ENCODE data around the gene C2orf80.
"Not testable (repeated sequence)": the region's sequence is repeated elsewhere in the genome, so short reads cannot be mapped to it uniquely, and the experiment has no call there.

The C2orf80 gene

DNA sequence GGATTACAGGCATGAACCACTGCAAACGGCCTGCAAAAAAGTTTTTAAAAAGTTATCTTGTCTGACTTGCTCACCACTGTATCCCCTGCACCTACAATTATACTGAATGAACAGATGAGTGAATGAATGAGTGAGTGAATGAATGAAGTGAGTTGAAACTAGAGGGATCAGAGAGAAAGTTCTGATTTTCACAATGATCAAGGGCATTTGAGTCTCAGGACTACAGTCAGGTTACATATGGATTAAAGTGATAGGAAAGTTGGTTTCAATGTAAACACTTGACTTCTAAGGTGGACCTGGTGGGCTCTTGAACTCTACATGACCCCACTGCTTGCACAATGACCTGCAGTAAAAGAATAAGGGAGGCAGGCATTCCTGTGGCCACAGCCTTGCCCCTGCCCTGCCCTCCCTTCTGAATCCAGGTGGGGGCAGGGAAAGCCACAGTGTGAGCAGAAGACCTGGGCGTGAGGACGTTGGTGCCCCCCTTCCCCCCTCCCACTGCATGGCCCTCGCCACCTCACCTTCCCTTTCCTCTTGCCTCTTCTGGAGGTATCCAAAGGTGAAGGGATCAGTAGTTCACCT lies 10.7 kb downstream of the C2orf80 start:
- DNase-seq (ENCODE audit: low read depth, low spot score): no peak

DNA sequence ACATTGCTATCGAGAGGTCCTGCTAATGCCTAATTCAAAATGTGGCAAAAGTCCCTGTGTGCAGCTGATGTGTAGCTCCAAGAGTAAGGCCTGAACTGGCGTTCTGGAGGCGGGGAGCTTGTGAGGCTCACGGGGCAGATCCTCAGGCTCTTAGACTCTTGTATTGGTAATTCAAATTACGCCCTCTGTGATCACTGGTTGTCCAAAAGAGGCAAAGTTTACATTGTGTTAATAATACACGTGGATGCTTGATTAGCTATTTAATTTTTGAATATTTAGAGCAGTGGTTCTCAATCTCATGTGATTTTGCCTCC lies 14.0 kb downstream of the C2orf80 start:
- DNase-seq (ENCODE audit: low read depth, low spot score): no peak

DNA sequence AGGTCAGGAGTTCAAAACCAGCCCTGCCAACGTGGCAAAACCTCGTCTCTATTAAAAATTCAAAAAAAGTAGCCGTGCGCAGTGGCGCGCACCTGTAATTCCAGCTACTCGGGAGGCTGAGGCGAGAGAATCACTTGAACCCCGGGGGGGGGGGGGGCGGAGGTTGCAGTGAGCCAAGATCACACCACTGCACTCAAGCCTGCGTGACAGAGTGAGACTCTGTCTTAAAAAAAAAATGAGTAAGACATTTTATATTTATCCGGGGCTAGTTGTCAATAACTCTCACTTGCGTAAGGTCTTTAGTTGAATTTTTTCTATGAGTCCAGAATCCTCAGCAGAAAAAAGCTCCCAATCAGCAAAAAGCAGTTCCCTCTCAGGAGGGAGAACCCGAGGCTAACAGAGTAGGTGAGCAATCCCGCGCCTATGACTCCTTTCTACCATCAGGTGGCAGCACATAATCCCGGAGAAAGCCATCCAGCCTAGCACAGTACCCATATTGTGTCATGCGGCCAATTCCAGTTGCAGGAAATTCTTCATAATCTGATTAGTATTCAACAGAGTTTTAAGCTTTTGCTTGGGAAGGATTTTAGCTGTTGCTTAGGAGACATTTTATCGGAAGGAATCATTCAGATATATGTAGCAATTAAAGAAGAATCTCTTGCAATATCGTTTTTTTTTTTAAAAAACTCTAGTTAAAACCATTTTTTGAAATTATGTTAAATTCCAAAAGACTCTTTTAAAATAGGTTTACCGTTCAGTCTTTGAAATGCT lies 14.6 kb downstream of the C2orf80 start:
- peak; percentile 14 for DNase-seq (ENCODE audit: low read depth, low spot score)

DNA sequence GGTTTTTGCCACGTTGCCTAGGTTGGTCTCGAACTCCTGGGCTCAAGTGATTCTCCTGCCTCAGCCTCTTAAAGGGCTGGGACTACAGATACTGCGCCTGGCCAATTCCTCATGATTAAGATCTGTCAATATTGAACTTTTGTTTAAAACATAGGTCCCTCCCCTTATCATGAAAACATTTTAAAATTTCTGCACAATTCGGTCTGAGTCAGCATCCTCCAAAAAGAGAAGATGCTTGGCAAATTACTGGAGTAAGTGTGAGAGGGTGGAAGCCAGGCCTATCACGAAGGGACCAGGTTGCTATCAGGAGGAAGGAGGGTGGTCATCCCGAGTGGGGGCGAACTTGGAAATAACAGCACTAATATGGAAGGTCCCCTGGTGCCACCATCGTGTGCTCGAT lies 15.7 kb downstream of the C2orf80 start:
- DNase-seq (ENCODE audit: low read depth, low spot score): no peak

DNA sequence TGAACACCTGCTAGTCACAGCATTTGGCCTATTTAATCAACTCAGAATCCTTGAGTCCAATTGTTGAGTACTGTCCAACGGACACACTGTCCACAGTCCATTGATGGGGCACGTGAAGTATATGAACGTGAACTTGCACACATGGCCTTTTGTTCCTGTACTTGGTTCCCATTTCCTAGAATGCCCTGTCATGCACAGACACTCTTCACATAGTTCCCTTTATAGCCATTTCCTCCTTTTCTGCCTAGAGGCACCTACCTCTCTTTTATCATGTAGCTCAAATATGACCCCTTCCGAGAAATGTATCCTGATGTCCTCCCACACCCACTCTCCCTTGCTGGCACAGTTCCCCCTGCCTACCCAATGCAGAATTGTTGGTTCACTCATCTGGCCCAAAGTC lies 17.7 kb downstream of the C2orf80 start:
- no peak for DNase-seq (ENCODE audit: low read depth, low spot score)

DNA sequence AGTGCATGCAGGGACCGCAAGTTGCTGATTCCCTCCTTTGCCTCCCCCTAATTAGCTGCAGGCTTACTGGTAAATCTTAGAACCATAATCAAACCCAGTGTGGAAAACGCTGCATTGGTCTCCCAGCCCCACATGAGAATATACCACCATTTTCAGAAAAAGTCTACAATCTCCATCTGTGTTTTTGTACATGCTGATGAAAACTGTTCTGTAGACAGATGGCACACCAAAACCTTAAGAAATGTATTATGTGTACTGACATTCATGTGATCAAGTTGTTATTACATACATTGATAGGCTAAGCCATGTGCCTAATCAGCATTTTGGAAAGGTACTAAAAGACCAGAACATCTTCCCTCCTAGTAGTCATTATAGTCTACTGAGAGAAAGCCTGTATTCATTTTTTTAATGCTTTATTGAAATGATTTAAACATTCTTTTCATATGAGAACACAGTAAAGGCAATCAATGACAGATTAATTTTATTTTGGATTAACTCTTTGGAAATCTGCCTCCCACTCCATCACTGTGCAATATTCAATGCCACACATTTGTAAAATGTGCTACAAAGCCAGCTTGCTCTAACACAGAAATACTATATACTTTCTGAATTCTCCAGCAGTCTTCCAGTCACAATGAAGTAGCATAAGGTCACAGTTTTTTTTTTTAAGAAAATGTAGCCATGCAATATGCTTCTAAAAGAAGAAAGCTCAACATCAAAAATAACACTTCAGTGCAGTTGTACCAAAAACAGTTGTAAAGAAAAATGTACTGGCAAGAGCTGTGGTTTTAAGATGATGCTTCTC lies 24.7 kb downstream of the C2orf80 start:
- DNase-seq (ENCODE audit: low read depth, low spot score): no peak

DNA sequence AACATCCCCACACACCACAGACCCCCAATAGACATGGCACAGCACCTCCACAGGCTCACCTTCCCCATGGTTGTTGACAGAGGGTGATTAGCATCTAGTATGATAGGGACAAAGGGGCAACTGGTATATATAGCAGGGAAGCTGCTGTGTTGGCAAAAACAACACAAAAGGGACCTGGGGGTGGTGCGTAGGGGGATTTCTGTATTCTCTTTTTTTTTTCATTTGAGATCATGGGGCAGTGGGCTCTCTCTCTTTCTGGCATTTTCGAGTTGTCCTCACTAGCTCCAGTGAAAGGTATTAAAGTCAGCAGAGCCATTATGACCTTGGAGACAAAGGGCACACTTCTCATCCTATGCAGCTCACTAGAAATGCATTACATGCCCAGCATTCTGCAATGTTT lies 26.3 kb downstream of the C2orf80 start, which contains the start of gene CRYGA:
Gene CRYGA (minus strand): TSS at position 101 of the 400 bp plus-strand sequence. CDS start 33 bp downstream, at position 68.
- no peak for DNase-seq (ENCODE audit: low read depth, low spot score)

DNA sequence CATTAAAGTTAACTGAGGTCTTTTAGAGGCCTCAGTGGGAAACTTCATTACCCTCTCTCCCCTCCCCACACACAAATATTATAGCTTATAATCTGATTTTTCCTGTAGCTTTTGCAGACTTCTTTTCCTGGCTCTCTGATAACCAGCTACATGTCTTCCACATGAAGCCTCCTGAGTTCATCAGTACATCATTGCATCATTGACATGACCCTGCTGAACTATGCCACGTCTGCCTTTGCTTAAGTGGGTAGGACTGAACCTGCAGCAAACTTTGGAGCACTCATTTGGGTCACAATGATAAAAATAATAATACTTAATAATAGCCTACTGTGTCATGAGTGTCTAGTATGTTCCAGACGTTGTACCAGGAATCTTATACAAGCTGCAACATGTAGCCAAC lies 33.4 kb downstream of the C2orf80 start:
- DNase-seq (ENCODE audit: low read depth, low spot score): no peak

DNA sequence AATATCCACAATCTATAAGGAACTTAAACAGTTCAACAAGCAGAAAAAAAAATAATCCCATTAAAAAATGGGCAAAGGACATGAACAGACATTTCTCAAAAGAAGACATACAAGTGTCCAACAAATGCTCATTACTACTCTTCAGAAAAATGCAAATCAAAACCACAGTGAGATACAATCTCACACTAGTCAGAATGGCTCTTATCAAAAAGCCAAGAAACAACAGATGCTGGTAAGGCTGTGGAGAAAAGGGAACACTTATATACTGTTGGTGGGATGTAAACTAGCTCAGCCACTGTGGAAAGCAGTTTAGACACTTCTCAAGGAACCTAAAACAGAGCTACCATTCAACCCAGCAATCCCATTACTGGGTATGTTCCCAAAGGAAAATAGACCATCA lies 36.7 kb downstream of the C2orf80 start:
- DNase-seq (ENCODE audit: low read depth, low spot score): no peak

DNA sequence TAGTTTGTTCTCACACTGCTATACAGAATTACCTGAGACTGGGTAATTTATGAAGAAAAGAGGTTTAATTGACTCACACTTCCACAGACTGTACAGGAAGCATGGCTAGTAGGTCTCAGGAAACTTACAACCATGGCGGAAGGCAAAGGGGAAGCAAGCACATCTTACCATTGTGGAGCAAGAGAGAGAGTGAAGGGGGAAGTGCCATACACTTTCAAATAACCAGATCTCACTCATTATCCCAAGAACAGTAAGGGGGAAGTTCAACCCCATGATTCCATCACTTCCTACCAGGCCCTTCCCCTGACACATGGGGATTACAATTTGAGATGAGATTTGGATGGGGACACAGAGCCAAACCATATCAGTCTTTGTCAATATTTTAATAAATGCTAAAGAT lies 38.9 kb downstream of the C2orf80 start:
- DNase-seq (ENCODE audit: low read depth, low spot score): no peak

DNA sequence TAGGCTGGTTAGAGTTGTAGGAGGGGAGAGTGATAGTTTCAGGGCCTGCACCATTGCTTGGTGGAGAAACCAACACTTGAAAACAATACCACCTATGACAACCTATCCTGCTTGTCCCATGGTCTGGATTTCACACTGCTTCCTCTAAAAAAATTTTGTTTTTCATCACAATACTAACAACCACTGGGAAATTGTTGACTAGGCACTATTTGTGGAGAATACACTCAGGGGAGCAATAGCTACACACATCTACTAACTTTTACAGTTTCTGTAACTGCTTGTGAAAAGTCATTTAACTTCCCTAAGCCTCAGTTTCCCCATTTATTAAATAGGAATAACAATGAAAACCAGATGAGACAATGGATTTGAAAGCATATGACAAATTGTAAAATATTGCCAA lies 39.7 kb downstream of the C2orf80 start:
- DNase-seq (ENCODE audit: low read depth, low spot score): no peak

DNA sequence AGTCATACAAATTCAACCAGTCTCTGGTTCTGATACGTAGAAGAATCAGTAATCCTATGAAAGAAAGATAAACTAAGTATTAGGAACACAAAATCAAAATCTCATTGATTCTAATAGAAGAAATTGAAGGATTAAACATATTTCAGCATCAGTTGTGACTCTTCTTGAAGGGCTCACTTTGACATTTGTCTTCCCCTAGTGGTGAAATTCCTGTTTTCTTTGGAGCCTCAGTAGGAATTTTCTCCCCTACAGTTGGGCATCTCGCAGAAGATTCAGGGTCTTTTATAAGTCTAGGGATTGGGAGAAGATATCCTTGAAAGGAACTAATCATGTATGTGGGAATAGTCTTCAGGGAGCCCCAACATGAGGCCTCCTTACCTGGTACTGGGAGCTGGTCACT lies 41.0 kb downstream of the C2orf80 start:
- no peak for DNase-seq (ENCODE audit: low read depth, low spot score)

DNA sequence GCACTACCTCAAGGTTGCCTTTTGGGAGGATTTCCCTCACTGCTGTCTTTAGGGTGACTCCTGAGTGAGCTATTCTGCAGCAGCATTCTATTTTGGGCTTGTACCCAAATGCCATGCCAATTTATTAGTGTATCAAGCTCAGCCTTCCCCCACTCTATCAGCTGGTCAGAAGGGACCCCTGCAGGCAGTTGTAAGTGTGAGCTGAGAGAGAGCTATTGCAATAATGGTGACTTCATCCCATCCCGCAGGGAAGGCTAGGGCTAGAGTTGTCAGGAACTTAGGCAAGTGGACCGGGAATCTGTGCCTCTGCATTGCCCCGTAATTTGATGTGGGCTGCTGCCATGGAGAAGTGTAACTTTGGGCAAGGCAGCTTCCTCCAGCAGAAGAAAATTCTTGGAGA lies 42.1 kb downstream of the C2orf80 start:
- no peak for DNase-seq (ENCODE audit: low read depth, low spot score)

DNA sequence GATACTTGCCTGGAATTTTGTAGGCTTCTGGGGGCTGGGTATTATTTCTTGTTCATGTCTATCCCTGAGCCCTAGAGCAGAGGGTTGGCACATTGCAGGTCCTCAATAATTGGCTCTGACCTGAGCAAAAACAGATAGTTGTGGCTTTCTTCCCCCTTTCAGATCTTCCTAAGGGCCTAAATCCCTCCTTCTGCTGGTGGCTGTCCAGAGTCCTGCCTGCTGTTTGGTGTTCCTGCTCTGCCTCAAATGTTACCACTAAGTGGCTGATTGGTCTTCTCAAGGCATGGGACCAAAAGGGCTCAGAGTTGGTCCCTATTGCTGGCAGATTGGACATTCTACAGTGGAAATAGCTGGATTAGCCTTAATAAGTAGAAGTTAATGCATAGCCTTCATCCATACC lies 42.8 kb downstream of the C2orf80 start:
- DNase-seq (ENCODE audit: low read depth, low spot score): no peak

DNA sequence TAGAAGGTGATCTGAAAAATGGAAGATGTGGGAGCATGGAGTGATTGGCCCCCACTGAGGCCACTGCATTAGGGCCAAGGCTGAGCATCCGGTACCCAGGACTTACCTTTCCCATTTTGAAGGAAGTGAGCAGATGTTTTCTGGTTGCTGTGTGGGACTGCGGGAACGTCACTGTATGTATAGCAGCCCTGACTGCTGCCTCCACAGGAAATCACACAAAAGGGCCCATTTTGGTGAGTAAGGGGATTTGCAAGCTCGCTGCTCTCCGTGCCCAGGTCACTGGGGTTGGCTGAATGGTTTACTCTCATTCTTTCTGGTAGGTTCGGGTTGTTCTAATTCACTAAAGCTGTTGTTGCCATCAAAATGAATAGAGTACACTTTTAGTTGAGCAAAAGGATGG lies 43.8 kb downstream of the C2orf80 start, which contains the start of gene CRYGB:
Gene CRYGB (minus strand): TSS at position 153 of the 400 bp plus-strand sequence. CDS start 38 bp downstream, at position 115.
- no peak for DNase-seq (ENCODE audit: low read depth, low spot score)

DNA sequence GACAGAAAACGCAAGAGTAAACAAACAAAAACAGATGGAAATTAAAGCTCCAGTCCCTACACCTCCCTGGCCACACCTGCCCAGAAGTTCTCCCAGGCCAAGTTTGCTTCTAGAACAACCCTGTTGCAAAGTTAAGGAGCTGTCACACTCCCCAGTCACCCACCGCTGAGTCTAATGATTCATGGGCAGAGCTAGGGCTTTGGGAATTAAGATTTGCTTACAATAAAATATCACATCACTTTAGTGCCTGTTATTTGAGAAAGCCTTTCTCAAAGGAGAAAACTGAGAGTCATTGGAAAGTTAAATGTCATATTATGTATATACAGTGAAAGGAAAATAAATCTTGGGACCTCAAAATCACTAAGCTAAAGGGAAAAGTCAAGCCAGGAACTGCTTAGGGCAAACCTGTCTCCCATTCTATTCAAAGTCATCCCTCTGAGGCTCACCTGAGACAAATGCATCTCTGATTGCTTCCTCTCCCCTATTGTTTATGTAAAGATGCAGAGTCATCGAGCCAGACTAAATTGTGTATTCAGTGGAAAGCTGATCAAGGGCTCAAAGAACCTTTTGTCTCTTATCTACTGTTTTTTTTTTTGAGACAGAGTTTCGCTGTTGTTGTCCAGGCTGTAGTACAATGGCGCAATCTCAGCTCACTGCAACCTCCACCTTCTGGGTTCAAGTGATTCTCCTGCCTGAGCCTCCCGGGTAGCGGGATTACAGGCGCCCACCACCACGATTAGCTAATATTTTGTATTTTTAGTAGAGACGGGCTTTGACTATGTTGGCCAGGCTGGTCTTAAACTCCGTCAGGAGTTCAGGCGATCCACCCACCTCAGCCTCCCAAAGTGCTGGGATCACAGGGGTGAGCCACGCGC lies 46.7 kb downstream of the C2orf80 start:
- DNase-seq (ENCODE audit: low read depth, low spot score): no peak

DNA sequence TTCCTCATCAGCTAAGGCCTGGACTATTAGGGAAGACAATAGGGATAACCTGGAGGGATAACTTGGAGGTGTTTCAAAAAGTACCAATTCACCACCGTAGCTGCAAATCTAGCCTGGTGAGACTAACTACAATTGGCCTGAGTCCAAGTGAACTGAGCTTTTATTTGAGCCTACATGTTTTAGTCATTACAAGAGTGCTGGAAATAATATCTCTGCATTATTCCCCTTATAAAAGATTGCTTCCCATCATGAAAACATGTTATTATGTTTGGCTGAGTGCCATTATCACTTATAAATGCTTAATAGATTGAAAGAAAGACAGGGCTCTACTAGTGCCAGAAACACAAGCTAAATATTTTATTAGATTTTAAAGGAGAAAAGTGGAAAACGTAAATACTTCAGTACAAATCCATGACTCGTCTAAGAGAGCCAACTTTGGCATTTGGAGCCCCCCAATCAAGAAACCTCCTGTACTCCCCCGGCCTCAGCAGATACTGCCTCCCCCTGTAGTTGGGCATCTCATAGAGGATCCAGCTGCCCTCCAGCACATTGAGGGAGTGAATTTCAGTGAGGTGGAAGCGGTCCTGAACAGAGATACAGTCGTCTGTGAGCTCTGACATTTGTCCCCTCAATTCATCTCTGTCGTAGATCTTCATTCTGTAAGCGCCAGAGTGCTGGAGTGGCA lies 47.4 kb downstream of the C2orf80 start:
- DNase-seq (ENCODE audit: low read depth, low spot score): no peak

DNA sequence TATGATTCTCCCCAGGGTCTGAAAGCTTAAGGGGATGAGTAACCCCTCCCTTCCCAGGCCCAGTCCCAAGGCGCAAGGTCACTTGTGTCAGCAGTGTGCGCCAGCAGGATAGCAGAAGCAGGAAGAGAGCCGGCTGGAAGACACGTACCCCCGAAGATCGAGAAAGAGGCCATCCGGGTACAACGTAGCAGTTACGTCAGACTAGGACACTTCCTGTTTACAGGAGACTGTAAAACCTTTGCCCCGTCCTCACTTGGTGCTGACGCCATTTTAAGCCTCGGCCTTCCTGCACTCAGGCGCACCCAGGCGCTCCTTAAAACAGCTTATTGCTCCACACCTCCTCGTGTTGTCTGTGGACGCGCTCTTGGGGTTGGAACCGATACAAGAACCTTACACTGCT lies 50.4 kb downstream of the C2orf80 start:
- DNase-seq (ENCODE audit: low read depth, low spot score): no peak

DNA sequence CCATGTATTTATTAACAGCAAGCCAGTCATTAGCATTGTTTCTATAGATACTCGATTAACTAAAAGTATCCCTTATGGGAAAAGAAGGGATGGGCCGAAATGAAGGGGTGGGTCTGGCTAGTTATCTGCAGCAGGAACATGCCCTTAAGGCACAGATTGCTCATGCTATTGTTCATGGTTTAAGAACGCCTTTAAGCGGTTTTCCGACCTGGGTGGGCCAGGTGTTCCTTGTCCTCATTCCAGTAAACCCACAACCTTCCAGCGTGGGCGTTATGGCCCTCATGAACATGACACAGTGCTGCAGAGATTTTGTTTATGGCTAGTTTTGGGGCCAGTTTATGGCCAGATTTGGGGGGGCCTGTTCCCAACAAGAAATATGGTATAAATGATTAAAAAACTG lies 51.5 kb downstream of the C2orf80 start:
- not testable (repeated sequence) for DNase-seq (ENCODE audit: low read depth, low spot score)

DNA sequence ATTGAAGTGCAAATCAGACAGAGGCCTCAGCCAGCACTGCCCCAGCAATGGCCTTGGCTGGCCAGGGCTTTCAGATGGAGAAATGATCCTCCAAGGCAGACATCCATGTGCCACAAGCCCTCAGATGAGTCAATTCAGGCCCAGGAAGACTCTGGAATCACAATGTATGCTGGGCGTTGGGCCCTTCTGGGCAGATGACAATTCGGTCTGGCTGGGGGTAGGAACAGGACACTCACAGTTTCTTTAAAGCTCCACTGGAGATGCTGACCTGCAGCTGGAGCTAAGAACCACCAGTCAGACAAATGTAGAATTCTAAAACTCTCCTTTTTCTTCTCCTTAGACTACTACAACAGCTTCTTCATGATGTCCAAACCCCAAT lies 53.1 kb downstream of the C2orf80 start:
- no peak for DNase-seq (ENCODE audit: low read depth, low spot score)

Measured in activated CD4-positive, CD25-positive, alpha-beta regulatory T cell treated with anti-CD3 and anti-CD28 coated beads, Interleukin-2, amount 50 U/mL, for 16 hours (primary cell).